Measurements from ENCODE around the gene CARMIL1.

- TF ChIP-seq CTCF (IDR thresholded peaks at IDR 0.05) (no peak), POLR2A (IDR thresholded peaks at IDR 0.05) (no peak)
Observed at GRCh38 chr6:25456249-25457040, 177.3 kb downstream of the CARMIL1 start.
